Ovary (tissue), 9 donors: ENCODE measurements around the gene NUDT6. TPM values are rescaled to one million over a fixed set of nuclear protein-coding genes. Genes with fewer than 3 reads are reported as not detected.

Experiments used
- DNase-seq, 5 donors: peaks; one replicate each; pipeline ENCODE4 v3.0.0-alpha.2; 2019 to 2020
- H3K27ac ChIP-seq, 2 donors: fragments of 200-600 bp; one replicate each; pipeline versions ENCODE4 v1.5.1 to v1.8.0; 2019 to 2022
- H3K27me3 ChIP-seq: fragments of 200-600 bp; one replicate; pipeline ENCODE4 v1.8.0; 2022
- H3K36me3 ChIP-seq: fragments of 200-600 bp; sonication (generic); one replicate; pipeline ENCODE4 v1.5.1; 2019
- H3K4me1 ChIP-seq: one replicate; pipeline ENCODE4 v1.8.1; 2013; ENCODE audit warnings: mild to moderate bottlenecking, moderate library complexity; ENCODE audit not compliant: insufficient read depth
- H3K4me3 ChIP-seq: fragments of 200-600 bp; sonication (generic); one replicate; pipeline ENCODE4 v1.5.1; 2017
- H3K9me3 ChIP-seq, 2 donors: fragments of 200-600 bp in 1 of 2; sonication (generic) in 1 of 2; one replicate each; pipeline versions ENCODE4 v1.5.1 to v1.8.1; 2013 to 2019; ENCODE audit warnings: mild to moderate bottlenecking in 1 of 2, moderate library complexity in 1 of 2
- CTCF ChIP-seq, 3 donors: fragments of 450-650 bp in 2 of 3; fragments of 200-600 bp in 1 of 3; IDR thresholded peaks; one replicate each; pipeline versions ENCODE4 v1.5.1 to v1.8.0; 2016 to 2022; ENCODE audit warnings: antibody characterized with exemption in 3 of 3, mild to moderate bottlenecking in 1 of 3
- EP300 ChIP-seq: sonication (generic); formaldehyde crosslinking; IDR thresholded peaks from one replicate; pipeline ENCODE4 v1.6.1; 2017; ENCODE audit warnings: antibody characterized with exemption
- POLR2A ChIP-seq: fragments of 450-650 bp; IDR thresholded peaks from one replicate; pipeline ENCODE4 v1.6.1; 2017; ENCODE audit warnings: antibody characterized with exemption, mild to moderate bottlenecking, moderate library complexity
- WGBS, 3 donors: extraction: QIAGEN DNeasy Blood & Tissue Kit in 1 of 3; methylation state at CpG; one replicate each; pipeline versions ENCODE4 v1.1.5 to v1.1.7; 2013 to 2017; 5-methylcytosine and 5-hydroxymethylcytosine counted together
- intact Hi-C, 4 donors: fragments of 100-400 bp; cut with DNase I; formaldehyde crosslinking; loops; one replicate each; pipeline versions ENCODE4 v1.11.0 to v1.15.1; 2022 to 2023
- polyA plus RNA-seq, 2 donors: library from polyadenylated mRNA; stranded (reverse); fragments of 200-250 nt in 1 of 2; fragments of 350-450 nt in 1 of 2; fragmentation: Illumina TruSeq in 1 of 2; extraction: RNeasy Lipid Tissue Mini Kit (QIAGEN cat#74804) in 1 of 2; gene quantifications; one replicate each; pipeline ENCODE4 v1.2.3, GENCODE V29; 2013 to 2014
- total RNA-seq, 7 donors: library from RNA; depleted of rRNA in 2 of 7; stranded (reverse); fragments of >200 nt in 2 of 7; fragmentation: NEBNext Ultra II Directional in 3 of 7; extraction: Animal tissue kit (Norgen Biotek cat#: 25700) in 3 of 7; gene quantifications; one replicate each; pipeline versions ENCODE4 v1.1.0 to v1.2.4, GENCODE V29; 2016 to 2023
- donor health status: DM: no; HTN: no; CAD: no; lungs with moderate emphysema.
- donor health status: DM: no; HTN: no; CAD: no.
- donor health status: Bipolar disorder and iron deficiency.
- donor health status: DM: yes; HTN: yes; CAD: no.
- donor health status: DM: no; HTN: no; CAD: no.
- donor health status: DM: yes; HTN: yes; CAD: no.

The NUDT6 gene
- total and polyA plus RNA-seq, 9 donors: 4.6 to 8.1 (median 5.7) TPM

- Histone ChIP-seq H3K4me3 (peak overlapping the region; percentile 92), H3K27ac (no peak overlapping the region)
- WGBS, 3 donors: 85 to 92% (median 86%) methylated on average over 5 of the region's 5 CpGs
Observed at GRCh38 chr4:122921300-122921699, 1.1 kb downstream of the NUDT6 start.

GRCh38 chr4:122920473-122920872 lies 1.9 kb downstream of the NUDT6 start:
- Histone ChIP-seq H3K27me3 (no peaks in the 10 kb centered on the region), H3K4me1 (peaks cover 8% of the 10 kb centered on the region), H3K9me3 (no peaks in the 10 kb centered on the region), H3K4me3 (no peak overlapping the region), H3K27ac (no peak overlapping the region), H3K36me3 (no peaks in the 10 kb centered on the region)
- intact Hi-C loops: loop anchor here in 3 of 4 donors (5.0 to 10.0 kb wide), 3 partner anchors 93 to 166 kb away; partner anchors contain the start of gene FGF2 (in 1 of the 3)
- 86 to 88% (median 87%) methylated on average over 5 of the region's 5 CpGs for WGBS, 3 donors
- TF ChIP-seq EP300 (no peak), CTCF (IDR thresholded peaks at IDR 0.05) (no peak), POLR2A (no peak)
- no peak for DNase-seq

More at GRCh38 chr4:122921300-122921699, 1.1 kb downstream of the NUDT6 start:
- H3K4me1 ChIP-seq: peaks cover 8% of the 10 kb centered on the region
- DNase-seq: no peak
- TF ChIP-seq POLR2A (no peak), CTCF (IDR thresholded peaks at IDR 0.05) (no peak), EP300 (no peak)
- no peaks in the 10 kb centered on the region for H3K36me3 ChIP-seq
- H3K9me3 ChIP-seq: no peaks in the 10 kb centered on the region
- intact Hi-C loops: loop anchor here in 3 of 4 donors (5.0 to 10.0 kb wide), 3 partner anchors 94 to 166 kb away; partner anchors contain the start of gene FGF2 (in 1 of the 3)
- H3K27me3 ChIP-seq: no peaks in the 10 kb centered on the region

GRCh38 chr4:122917731-122918130 lies 4.7 kb downstream of the NUDT6 start:
- no peak for DNase-seq
- Histone ChIP-seq H3K27ac (no peak overlapping the region), H3K9me3 (no peaks in the 10 kb centered on the region), H3K27me3 (no peaks in the 10 kb centered on the region), H3K4me3 (no peak overlapping the region), H3K4me1 (peaks cover 3% of the 10 kb centered on the region), H3K36me3 (no peaks in the 10 kb centered on the region)
- TF ChIP-seq CTCF (IDR thresholded peaks at IDR 0.05) (no peak), POLR2A (no peak), EP300 (no peak)
- intact Hi-C loops: no loop called here
- 91 to 92% (median 91%) methylated on average over 5 of the region's 5 CpGs for WGBS, 3 donors

- H3K27ac ChIP-seq: no peak overlapping the region
- intact Hi-C loops: loop anchor here in 1 of 4 donors (5.0 kb wide), 1 partner anchor 158 kb away; no protein-coding TSS in a partner anchor
- WGBS, 3 donors: 59 to 75% (median 70%) methylated on average over 3 of the region's 3 CpGs
- no peaks in the 10 kb centered on the region for H3K36me3 ChIP-seq
- no peaks in the 10 kb centered on the region for H3K4me1 ChIP-seq
- no peak overlapping the region for H3K4me3 ChIP-seq
- H3K9me3 ChIP-seq: no peaks in the 10 kb centered on the region
- no peaks in the 10 kb centered on the region for H3K27me3 ChIP-seq
- DNase-seq: no peak
- TF ChIP-seq POLR2A: no peak
Observed at GRCh38 chr4:122914938-122915337, 7.5 kb downstream of the NUDT6 start.

- Histone ChIP-seq H3K9me3 (no peaks in the 10 kb centered on the region), H3K27ac (no peak overlapping the region), H3K27me3 (no peaks in the 10 kb centered on the region), H3K4me3 (no peak overlapping the region), H3K36me3 (no peaks in the 10 kb centered on the region), H3K4me1 (no peaks in the 10 kb centered on the region)
- 34 to 44% (median 41%) methylated on average over 4 of the region's 4 CpGs for WGBS, 3 donors
- intact Hi-C loops: loop anchor here in 1 of 4 donors (5.0 kb wide), 1 partner anchor 157 kb away; no protein-coding TSS in a partner anchor
- TF ChIP-seq EP300: no peak
- TF ChIP-seq POLR2A: no peak
- TF ChIP-seq CTCF (IDR thresholded peaks at IDR 0.05): no peak
- no peak for DNase-seq
Observed at GRCh38 chr4:122914292-122914904, 8.0 kb downstream of the NUDT6 start.
